Forelimb muscle (tissue), 1 donor: ENCODE data around the gene RARB. TPM values are rescaled to one million over a fixed set of nuclear protein-coding genes. Genes with fewer than 3 reads are reported as not detected.

ENCODE experiments used
- DNase-seq: peaks from one replicate; pipeline ENCODE4 v3.0.0-alpha.2; 2013; ENCODE audit warnings: low read depth
- polyA plus RNA-seq: library from polyadenylated mRNA; unstranded; fragments of 120-200 nt; gene quantifications from one replicate; pipeline ENCODE4 v1.2.1, GENCODE V29; 2013; ENCODE audit not compliant: insufficient read length

The RARB gene
- polyA plus RNA-seq, 1 donor, result 10.5 TPM

- no peak for DNase-seq
Measured at GRCh38 chr3:25423780-25424588, 4.1 kb upstream of the RARB start.

- no peak for DNase-seq
Measured at GRCh38 chr3:25424614-25425013, 3.4 kb upstream of the RARB start.

- DNase-seq, result no peak
Measured at GRCh38 chr3:25426408-25426807, 1.7 kb upstream of the RARB start.

- DNase-seq, result no peak
Measured at GRCh38 chr3:25427155-25427554, 908 bp upstream of the RARB start.

GRCh38 chr3:25427563-25427941, 511 bp upstream of the RARB start:
- peak; percentile 74 for DNase-seq

- DNase-seq, result no peak
Measured at GRCh38 chr3:25428789-25429335, 799 bp downstream of the RARB start.

GRCh38 chr3:25429361-25430286, 1.6 kb downstream of the RARB start:
- no peak for DNase-seq

- no peak for DNase-seq
Measured at GRCh38 chr3:25430287-25430934, 2.3 kb downstream of the RARB start.

- DNase-seq, result no peak
Measured at GRCh38 chr3:25430935-25431770, 3.1 kb downstream of the RARB start.

GRCh38 chr3:25432176-25432720, 4.2 kb downstream of the RARB start:
- DNase-seq, result no peak

- no peak for DNase-seq
Measured at GRCh38 chr3:25433106-25433505, 5.0 kb downstream of the RARB start.

GRCh38 chr3:25433868-25434267, 5.8 kb downstream of the RARB start:
- DNase-seq, result no peak

GRCh38 chr3:25437953-25438352, 9.9 kb downstream of the RARB start:
- no peak for DNase-seq

- no peak for DNase-seq
Measured at GRCh38 chr3:25438791-25439555, 10.9 kb downstream of the RARB start.

GRCh38 chr3:25441234-25441856, 13.3 kb downstream of the RARB start:
- no peak for DNase-seq

- no peak for DNase-seq
Measured at GRCh38 chr3:25442486-25442885, 14.4 kb downstream of the RARB start.

GRCh38 chr3:25444273-25444672, 16.2 kb downstream of the RARB start:
- DNase-seq, result no peak

GRCh38 chr3:25445731-25446130, 17.7 kb downstream of the RARB start:
- DNase-seq, result no peak

GRCh38 chr3:25447285-25447684, 19.2 kb downstream of the RARB start:
- no peak for DNase-seq

- no peak for DNase-seq
Measured at GRCh38 chr3:25447925-25448324, 19.9 kb downstream of the RARB start.
